Tibial nerve (tissue), 4 donors: ENCODE results near the gene CLK2.

Experiments used
- CTCF ChIP-seq, 5 experiments: fragments of 200-600 bp in 3 of 5; fragments of 450-650 bp in 2 of 5; sonication (generic) in 3 of 5; IDR thresholded peaks; one replicate each; pipeline ENCODE4 v1.5.1; 2016 to 2019; ENCODE audit warnings: antibody characterized with exemption in 5 of 5, mild to moderate bottlenecking in 3 of 5, moderate library complexity in 2 of 5
- EP300 ChIP-seq, 2 donors: sonication (generic); formaldehyde crosslinking; IDR thresholded peaks; one replicate each; pipeline ENCODE4 v1.6.1; 2017; ENCODE audit warnings: antibody characterized with exemption in 2 of 2, mild to moderate bottlenecking in 1 of 2

- TF ChIP-seq CTCF (IDR thresholded peaks at IDR 0.05), result no peak
- TF ChIP-seq EP300 (IDR thresholded peaks at IDR 0.05), result no peak
These were observed 12.3 kb upstream of the CLK2 start for GRCh38 chr1:155285631-155286044.
